ENCODE measurements around the gene NPAS3. TPM values are rescaled to one million over a fixed set of nuclear protein-coding genes. Genes with fewer than 3 reads are reported as not detected.

NPAS3 gene
- total and polyA plus RNA-seq, 2 of the 8 experiments (the other 6 are each of a cell fraction or from before 2014, with no cell fraction given) = 0.11 to 0.60 TPM

- TF ChIP-seq CHD7 (IDR thresholded peaks at IDR 0.05; ENCODE audit: insufficient replicate concordance, low read length) = no peak
- no peak for TF ChIP-seq RNF2 (IDR thresholded peaks at IDR 0.05; ENCODE audit: borderline replicate concordance, low read depth, low read length, missing control alignments, poor library complexity, severe bottlenecking)
- TF ChIP-seq TEAD4 (IDR thresholded peaks at IDR 0.05; ENCODE audit: low read depth, low read length) = no peak
- no peak for TF ChIP-seq EP300 (IDR thresholded peaks at IDR 0.05; ENCODE audit: borderline replicate concordance in 1 of 2, low read depth in 2 of 2, low read length in 2 of 2)
- TF ChIP-seq CEBPB (IDR thresholded peaks at IDR 0.05; ENCODE audit: low read depth, low read length) = no peak
- TF ChIP-seq CTCF (IDR thresholded peaks at IDR 0.05; ENCODE audit: control extremely low read depth in 1 of 3, insufficient read depth in 1 of 3, low read depth in 1 of 3, low read length in 3 of 3) = no peak
- no peak for TF ChIP-seq TAF7 (optimal IDR thresholded peaks at IDR 0.05; ENCODE audit: borderline replicate concordance, low read depth, low read length)
- TF ChIP-seq TBP (IDR thresholded peaks at IDR 0.05; ENCODE audit: low read depth, low read length) = no peak
Measured at GRCh38 chr14:33780035-33780434, 841.4 kb downstream of the NPAS3 start (continued).

Measured in H1 (cell line).